Fibroblast of skin of right quadriceps (primary cell): ENCODE measurements around the gene PAK4.

Source experiments
- DNase-seq: peaks from one replicate; pipeline ENCODE4 v3.0.0-alpha.2; 2013

PAK4 gene

DNA sequence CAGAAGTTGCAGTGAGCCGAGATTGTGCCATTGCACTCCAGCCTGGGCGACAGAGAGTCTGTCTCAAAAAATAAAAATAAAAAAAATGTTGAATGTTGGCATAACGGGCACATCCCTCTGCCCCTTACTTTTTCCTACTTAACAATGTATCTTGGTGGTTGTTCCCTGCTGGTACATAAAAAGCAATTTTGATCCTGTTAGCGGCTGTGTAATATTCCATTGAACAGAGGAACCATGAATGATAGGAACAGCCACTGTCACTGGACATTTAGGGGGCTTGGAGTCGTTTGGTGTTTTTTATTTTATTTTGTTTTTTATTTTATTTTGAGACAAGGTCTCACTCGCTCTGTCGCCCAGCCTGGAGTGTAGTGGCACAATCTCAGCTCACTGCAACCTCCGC is 60.8 kb downstream of the PAK4 start:
- no peak for DNase-seq

DNA sequence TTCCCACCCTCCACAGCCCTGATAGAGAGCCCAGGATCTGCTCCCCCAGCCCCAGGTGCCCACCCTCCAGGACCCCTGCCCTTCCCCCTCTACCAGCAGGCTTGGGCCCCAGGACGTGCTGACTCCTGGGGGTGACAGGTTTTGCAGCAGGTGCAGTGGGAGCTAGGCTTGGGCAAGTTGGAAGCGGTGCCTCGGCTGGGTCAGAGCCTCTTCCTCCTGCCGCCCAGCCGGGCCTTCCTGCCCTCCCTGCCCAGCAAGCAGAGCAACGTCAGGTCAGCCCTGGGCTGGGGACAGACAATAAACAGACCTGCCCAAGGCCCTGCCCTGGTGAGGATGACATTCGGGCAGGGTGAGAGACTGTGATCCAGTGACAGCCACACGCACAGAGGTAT is 62.0 kb downstream of the PAK4 start:
- no peak for DNase-seq

DNA sequence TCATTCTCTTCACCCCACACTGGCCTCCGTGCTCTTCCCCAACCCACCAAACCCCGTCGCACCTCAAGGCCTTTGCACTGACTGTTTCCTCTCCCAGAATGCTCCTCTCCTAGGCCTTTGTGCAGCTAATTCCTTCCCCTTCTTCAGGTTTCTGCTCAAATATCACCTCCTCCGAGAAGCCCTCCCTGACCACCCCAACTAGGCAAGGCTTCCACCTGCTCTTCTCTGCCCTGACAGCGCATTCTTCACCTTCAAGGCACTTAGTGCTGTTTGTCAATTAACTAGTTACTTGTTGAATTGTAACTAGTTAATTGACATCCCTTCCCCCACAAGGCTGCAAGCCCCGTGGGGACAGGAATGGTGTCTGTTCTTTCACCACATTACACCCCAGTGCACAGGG is 63.4 kb downstream of the PAK4 start:
- no peak for DNase-seq

DNA sequence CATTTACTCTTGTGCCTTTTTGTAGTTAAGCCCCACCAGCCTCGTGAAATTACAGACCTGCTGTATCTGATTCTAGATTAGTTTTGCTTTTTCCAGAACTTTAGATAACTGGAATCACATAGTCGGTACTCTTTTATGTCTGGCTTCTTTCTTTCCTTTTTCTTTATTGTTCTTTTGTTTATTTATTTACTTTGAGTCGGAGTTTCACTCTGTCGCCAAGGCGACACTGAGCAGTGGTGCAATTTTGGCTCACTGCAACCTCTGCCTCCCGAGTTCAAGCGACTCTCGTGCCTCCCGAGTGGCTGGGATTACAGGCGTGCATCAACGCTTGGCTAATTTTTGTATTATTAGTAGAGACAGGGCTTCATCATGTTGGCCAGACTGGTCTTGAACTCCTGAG is 65.2 kb downstream of the PAK4 start:
- no peak for DNase-seq

DNA sequence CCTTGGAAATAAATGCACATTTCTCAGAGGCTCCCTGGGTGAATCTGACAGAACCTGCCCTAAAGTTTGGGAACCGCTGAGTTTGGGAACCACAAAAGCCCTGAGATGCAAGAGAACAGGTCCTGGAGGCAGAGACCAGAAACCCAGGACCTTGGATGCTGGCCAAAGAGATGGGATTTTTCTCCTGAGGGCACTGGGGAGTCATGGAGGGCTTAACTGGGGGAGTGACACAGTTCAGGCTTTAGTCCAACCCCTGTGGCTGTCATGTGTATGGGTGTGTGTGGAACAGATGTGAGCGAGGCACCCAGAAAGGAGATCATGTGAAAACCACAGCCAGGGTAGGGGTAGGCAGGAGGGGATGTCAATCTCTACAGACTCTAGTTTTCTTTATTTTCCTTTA is 67.3 kb downstream of the PAK4 start:
- no peak for DNase-seq

DNA sequence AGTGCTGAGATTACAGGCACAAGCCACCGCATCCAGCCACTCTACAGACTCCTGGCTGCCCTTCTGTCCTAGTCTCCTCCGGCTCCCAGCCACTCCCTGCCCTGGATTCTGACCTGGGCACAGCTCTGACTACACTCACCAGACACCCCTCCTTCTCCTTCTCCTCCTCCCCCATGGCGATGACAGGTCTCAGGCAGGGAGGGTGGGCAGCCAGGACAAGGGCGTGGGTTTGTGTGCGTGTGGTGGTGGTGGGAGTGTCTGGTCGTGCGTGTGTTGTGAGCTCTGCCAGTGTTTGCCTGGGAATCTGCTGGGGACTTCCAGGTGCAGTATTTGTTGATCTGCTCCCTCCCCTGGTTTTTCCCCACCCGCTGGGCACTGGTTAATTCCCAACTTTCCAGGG is 68.2 kb downstream of the PAK4 start:
- DNase-seq = no peak

DNA sequence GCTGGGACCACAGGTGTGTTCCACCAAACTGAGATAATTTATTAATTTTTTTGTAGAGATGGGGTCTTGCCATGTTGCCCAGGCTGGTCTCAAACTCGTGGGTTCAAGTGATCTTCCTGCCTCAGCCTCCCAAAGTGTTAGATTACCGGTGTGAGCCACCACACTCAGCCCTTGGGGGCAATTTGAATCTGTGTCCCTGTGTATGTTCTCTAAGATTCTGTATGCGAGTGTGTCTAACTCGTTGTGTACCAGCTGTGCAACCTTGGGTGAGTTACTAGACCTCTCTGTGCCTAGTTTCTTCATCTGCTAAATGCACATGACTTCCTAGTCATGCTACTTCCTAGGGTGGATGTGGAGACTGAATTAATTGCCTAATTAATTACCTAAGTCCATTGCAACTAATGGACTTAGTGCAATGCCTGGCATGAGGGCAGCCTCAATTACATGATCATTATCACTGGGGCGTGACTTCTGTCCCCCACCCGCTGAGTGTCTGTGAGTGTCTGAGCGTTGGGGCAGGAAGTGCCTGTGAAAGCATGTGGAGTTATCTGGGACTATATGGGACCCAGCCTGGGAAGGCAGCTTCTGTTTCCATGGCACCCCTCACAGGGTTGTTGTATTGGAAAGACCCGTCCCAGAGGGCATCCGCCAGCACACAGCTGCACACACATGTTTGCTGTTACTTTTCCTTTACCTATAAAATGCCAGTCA is 69.4 kb downstream of the PAK4 start:
- DNase-seq = no peak

DNA sequence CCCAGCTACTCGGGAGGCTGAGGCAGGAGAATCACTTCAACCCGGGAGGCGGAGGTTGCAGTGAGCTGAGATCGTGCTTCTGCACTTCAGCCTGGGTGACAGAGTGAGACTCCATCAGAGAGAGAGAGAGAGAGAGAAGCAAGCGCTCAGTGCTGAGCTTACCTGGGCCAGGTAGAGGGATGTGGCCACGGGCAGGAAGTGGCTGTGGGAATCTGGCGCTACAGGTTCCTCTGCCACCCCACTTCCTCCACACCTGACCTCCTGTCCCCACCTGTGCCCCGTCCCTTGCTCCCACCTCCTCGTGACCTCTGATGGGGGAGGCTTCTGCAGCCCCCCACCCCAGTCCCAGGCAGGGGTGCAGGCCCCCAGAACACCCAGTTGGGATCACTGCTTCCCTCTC is 70.2 kb downstream of the PAK4 start:
- no peak for DNase-seq

DNA sequence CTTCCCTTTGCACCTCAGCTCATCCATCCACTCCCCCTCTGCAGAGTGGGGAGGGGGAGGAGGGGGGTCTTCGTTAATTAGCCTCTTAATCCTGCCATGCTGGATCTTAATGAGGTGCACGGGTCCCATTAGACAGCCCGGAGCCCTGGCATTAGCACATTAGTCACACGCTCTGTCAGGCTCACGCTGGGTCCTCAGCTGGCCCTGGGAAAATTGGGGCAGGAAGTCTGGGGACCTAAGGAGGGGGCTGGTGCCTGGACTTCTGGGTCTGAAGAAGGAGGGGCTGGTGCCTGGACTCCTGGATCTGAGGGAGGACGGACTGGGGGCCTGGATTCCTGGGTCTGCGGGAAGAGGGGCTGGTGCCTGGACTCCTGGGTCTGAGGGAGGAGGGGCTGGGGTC is 70.7 kb downstream of the PAK4 start:
- no peak for DNase-seq

DNA sequence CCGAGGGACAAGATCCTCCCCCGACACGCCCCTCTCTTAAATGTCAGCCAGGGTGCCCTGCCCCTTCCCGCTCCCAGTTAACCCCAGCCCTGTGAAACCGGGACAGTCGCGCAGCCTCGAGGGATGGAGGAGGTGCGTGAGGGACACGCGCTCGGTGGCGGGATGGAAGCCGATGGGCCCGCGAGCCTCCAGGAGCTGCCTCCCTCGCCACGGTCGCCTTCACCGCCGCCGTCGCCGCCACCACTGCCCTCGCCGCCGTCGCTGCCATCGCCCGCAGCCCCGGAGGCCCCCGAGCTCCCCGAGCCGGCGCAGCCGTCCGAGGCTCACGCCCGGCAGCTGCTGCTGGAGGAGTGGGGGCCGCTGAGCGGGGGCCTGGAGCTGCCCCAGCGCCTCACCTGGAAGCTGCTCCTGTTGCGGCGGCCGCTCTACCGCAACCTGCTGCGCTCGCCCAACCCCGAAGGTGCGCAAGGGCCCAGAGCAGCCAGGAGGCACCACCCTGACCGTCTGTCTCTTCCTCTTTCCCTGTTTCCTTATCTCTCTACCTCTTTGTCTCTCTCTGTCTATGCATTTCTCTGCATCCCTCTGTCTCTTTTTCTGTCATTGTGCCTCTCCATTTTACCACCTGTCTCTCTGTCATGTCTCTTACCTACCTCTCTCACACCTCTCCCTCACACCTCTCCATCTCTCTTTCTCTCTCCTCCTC is 71.4 kb downstream of the PAK4 start, which contains the start of gene NCCRP1:
Gene NCCRP1, plus strand, starts transcription at position 105 of the 703 bp plus-strand sequence. Its CDS starts 19 bp downstream, at position 124.
- no peak for DNase-seq

DNA sequence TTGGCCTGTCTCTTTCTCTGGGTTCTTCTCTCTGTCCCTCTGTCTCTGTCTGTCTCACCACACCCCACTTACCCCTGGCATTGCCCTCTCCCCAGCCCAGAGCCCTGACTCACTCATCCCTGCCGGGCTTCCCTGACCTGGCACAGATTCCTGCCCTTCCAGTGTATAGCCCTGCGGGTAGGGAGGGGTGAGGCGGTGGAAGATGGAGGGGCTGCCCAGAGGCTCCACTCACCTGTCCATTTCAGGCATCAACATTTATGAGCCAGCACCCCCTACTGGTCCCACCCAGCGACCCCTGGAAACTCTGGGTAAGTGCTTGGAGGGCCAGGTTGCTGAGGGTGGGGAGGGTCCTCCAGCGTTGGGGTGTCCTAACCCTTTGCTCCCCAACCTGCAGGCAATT is 72.2 kb downstream of the PAK4 start:
- no peak for DNase-seq

DNA sequence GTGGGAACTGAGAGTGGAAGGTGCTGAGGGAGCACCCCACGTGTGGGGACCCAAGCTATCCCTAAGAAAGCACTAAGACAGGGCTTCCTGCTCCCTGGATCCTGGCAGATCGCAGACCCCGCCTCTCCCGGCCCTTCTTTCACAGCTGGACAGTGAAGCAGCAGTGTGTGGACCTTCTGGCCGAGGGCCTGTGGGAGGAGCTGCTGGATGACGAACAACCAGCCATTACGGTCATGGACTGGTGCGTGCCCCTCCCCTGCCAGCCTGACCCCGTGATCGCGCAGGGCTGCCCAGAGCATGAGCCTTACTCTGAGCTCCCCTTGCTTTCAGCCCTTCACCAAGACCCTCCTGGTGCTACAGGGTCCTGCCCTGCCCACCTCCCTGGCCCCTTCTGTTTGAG is 73.4 kb downstream of the PAK4 start:
- no peak for DNase-seq

DNA sequence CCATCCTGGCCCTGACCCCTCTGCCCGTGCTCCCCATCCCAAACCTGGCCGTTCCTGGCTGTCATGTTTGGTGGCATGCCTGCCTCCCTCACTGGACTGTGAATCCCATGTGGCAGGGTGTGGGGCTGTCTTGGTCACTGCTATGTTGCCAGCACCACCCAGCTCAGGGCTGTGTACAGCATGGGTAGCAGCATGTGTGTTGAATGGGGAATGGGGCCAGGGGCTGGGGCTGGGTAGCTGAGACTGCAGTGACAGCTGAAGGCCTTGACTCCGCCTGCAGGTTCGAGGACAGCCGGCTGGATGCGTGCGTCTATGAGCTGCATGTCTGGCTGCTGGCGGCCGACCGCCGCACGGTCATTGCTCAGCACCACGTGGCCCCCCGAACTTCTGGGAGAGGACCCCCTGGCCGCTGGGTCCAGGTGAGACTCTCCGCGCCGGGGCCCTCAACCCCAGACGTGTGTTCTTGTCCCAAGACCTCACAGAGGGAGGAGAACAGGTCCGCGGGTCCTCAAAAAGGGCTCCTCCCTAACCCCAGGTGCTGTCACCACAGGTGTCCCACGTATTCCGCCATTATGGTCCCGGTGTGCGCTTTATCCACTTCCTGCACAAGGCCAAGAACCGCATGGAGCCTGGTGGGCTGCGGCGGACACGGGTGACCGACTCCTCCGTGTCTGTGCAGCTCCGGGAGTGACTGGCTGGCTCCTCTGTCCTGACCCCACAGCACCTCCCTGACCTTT is 74.6 kb downstream of the PAK4 start:
- DNase-seq = no peak

DNA sequence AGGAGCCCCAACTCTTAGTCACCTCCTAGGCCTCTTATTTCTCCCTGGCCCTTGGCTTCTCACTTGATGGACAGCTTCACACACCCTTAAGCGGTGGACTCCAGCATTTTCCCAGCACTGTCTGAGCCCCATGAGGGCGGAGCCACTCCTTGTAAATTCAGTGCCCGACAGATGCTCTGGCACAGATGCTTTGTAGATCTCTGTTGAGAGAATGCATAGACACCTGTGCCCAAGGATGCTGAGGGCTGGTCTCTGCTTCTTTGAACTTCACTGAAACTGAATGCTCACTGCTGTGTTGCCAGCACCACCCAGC is 75.2 kb downstream of the PAK4 start:
- no peak for DNase-seq

DNA sequence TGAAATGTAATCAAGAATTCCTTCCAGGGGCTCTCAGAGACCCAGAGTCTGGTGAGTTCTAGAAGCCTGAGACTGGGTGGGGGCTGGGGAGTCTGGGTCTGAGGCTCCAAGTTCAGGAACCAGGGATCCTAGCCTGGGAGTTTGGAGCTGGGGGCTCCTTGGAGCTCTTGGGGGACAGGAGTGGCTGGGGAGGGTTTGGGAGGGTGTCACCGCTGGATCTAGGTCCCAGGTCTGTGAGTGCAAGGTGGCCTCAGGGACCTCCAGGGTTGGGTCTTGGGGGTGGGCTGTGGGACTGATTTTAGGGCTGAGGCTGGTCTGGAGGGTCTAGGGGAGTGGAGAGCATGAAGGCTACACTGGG is 77.4 kb downstream of the PAK4 start:
- DNase-seq = no peak

DNA sequence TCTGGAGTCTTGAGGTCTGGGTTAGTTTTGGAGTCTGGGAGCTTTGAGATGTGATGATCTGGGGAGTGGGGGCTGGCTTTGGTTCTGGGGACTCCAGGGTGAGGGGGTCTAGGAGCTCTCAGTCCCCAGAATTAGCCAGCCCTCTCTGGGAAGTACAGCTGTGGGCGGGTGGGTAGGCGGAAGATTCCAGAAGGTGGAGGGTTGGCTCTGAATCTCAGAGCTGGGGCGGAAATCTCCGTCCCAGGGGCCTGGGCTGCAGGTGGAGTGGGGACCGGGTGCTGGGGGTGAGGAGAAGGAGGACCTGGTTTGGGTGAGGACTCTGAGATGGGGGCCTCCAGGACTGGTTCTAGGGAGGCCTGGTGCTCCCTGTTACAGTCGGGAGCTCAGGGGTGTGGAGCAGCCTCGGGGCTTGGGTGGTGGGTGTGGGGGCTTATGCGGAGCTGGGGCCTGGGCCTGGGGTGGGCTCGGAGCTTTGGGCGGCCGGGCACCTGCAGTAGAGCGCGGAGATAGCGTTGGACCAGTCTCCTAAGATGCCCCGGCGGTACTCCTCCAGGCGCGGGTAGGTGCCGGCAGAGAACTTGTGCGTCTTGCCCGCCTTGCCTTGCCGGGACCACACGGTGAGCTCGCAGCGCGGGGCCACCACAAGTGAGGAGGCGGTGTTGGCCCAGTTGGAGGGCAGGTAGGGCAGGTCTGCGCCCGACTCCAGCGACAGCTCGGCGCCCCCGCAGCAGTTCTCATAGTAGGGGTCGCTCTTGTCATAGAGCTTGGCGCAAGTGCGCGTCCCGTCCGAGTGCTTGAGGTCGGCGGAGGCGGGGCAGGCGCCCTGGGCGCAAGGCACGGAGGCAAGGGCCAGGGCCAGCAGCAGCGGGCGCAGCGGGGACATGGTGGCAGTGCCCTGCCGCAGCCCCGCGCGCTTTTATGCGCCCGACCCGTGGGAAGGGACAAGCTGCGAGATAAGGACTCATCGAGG is 78.1 kb downstream of the PAK4 start, which contains the start of gene SYCN:
Gene SYCN, minus strand, starts transcription at position 892 of the 970 bp plus-strand sequence. Its CDS starts 9 bp downstream, at position 883.
- no peak for DNase-seq

DNA sequence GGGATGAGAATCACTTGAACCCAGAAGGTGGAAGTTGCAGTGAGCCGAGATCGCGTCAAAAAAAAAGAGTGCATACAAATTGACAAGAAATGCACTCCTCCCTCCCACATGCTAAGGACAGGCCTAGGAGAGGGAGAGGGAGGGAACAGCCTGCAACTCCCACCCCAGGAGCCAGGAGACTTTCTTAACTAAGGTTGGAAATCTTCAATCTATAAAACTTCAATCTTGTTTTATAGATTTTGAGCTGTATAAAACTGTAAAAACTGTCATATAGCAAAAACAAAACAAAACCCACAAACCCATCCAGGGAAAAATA is 79.8 kb downstream of the PAK4 start:
- DNase-seq = no peak

DNA sequence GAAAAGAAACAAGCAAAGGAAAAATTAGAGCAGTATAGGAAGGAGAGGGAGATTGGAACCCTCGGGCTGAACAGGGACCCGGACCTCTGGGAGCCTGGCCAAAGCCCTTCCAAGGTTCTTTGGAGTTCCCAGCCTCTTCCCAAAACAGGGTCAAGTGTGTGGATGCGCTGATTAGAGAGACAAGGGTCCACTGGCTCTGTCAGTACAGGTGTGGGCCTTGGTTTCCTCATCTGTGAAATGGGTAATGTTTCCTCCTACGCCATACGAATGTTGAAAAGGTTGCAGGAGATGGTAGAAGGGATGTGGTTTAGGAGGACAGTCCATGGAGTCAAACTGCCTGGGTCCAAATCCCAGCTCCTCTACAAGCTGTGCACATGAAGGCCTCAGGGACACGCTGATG is 80.5 kb downstream of the PAK4 start:
- no peak for DNase-seq

DNA sequence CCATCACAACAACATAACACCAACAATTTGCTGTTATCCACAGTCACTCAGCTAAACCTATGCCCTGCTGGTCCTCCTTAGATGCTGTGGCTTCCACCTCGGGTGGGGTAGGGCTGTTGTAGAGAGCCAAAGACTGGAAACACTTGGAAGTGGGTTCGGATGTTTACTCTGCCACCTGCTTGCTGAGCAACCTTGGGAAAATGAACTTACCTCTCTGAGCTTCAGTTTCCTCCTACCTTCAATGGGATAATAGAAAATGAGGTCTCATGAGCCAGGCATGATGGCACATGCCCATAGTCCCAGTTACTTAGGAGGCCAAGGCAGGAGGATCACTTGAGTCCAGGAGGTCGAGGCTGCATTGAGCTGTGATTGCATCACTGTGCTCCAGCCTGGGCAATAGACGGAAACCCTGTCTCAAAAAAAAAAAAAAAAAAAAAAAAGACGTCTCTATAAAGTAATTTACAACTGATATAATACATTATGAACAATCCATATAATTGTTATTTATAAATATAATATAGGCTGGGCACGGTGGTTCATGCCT is 81.8 kb downstream of the PAK4 start:
- DNase-seq = no peak

DNA sequence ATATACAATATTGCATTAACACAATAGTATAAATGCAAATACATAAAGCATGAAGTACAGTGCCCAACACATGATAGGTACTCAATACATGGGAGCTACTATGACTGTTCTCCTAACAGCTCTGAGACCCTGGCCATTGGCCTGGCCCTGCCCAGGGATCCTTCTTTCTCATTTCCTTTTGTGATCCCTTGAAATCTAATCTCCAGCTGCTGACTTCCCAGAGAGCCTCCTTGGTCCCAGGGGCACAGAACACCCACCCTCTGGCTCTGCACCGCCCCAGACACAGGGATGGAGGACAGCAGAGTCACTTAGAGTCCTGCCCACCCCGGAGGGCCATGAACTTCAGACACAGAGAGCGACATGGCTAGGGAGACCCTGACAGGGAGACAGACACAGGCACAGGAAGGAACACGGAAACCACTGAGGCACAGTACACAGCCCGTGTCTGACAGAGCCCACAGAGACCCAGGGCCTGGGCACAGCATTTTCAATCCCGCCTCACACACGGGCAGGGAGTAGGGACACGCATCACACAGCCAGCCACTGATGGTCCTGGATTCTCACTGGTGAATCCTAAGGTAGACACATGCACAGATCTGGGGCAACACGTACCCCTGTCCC is 82.7 kb downstream of the PAK4 start:
- no peak for DNase-seq

DNA sequence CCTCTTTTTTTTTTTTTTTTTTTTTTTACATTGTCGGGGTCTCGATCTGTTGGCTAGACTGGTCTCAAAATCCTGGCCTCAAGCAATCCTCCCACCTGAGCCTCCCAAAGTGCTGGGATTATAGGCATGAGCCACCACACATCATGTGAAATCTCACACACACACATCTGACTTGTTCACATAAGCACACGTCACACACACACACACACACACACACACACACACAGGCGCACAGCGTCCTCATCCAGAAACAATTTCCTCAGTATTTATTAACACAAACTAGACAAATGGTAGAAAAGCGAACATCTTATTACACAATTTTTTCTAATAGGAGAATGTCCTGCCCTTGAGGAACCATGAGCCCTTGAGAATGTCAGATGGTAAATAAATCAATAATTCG is 83.6 kb downstream of the PAK4 start:
- DNase-seq = no peak

DNA sequence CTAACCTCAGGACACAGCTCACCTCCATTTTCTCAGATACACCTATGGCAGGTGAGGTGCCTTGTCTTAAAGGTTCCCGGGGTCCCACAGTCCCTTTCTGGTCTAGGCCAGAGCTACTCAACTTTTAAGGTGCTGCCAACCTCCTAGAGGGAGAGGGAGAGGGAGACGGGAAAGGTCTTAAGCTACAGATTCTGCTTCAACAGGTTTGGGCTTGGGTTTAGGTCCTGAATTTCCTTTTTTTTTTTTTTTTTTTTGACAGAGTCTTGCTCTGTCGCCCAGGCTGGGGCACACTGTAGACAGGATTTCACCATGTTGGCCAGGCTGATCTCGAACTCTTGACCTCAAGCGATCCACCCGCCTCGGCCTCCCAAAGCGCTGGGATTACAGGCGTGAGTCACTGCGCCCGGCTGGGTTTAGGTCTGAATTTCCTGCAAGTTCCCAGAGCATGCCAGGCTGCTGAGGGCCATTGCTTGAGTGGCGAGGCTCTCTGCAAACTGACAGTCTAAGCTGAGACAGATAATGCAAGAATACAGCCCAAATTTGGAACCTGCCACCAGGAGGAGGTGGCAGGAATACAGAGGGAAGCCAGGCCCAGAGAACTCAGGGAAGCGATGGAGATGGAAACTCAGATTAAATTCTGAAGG is 86.3 kb downstream of the PAK4 start:
- DNase-seq = no peak
